Nephron progenitor cell (in vitro differentiated cells): Measurements from ENCODE around the gene LARGE1.
"Not testable (repeated sequence)": the region's sequence is repeated elsewhere in the genome, so short reads cannot be mapped to it uniquely, and the experiment has no call there.

Source experiments
- DNase-seq: peaks from one replicate; pipeline ENCODE4 v3.0.0; 2021
- H3K27ac Mint-ChIP-seq: 2 replicates; pipeline ENCODE4 v1.8.0; 2021; ENCODE audit warnings: mild to moderate bottlenecking, moderate library complexity, mixed read lengths
- H3K27me3 Mint-ChIP-seq: 2 replicates; pipeline ENCODE4 v1.8.0; 2021; ENCODE audit warnings: mild to moderate bottlenecking, low read depth, mixed read lengths; ENCODE audit not compliant: poor library complexity
- H3K36me3 Mint-ChIP-seq: 2 replicates; pipeline ENCODE4 v1.8.0; 2021; ENCODE audit warnings: low read depth, mixed read lengths
- H3K4me1 Mint-ChIP-seq: 2 replicates; pipeline ENCODE4 v1.8.0; 2021; ENCODE audit warnings: mixed read lengths
- H3K4me3 Mint-ChIP-seq: 2 replicates; pipeline ENCODE4 v1.8.0; 2021; ENCODE audit warnings: mild to moderate bottlenecking, moderate library complexity, mixed read lengths
- H3K9me3 Mint-ChIP-seq: 2 replicates; pipeline ENCODE4 v1.8.0; 2021; ENCODE audit warnings: mild to moderate bottlenecking, moderate library complexity, mixed read lengths
- CTCF ChIP-seq: fragments of 200-600 bp; sonication (generic); IDR thresholded peaks from 2 replicates; pipeline ENCODE4 v1.5.0; 2021; ENCODE audit warnings: antibody characterized with exemption

The LARGE1 gene

GRCh38 chr22:33861216-33861875 is 58.9 kb downstream of the LARGE1 start:
- TF ChIP-seq CTCF: no peak
- Mint-ChIP-seq H3K9me3 (no peaks in the 10 kb centered on the region), H3K27me3 (peaks cover 2% of the 10 kb centered on the region), H3K4me1 (peaks cover 24% of the 10 kb centered on the region), H3K27ac (peak overlapping the region; percentile 47), H3K36me3 (no peaks in the 10 kb centered on the region), H3K4me3 (no peak overlapping the region)
- no peak for DNase-seq

- H3K4me1 Mint-ChIP-seq: peaks cover 25% of the 10 kb centered on the region
- DNase-seq: no peak
- H3K9me3 Mint-ChIP-seq: no peaks in the 10 kb centered on the region
- no peaks in the 10 kb centered on the region for H3K27me3 Mint-ChIP-seq
- no peak overlapping the region for H3K4me3 Mint-ChIP-seq
- no peak overlapping the region for H3K27ac Mint-ChIP-seq
- no peak for TF ChIP-seq CTCF
- H3K36me3 Mint-ChIP-seq: no peaks in the 10 kb centered on the region
These were observed 59.9 kb downstream of the LARGE1 start for GRCh38 chr22:33860386-33860785.

GRCh38 chr22:33859311-33859710 is 61.0 kb downstream of the LARGE1 start:
- no peaks in the 10 kb centered on the region for H3K36me3 Mint-ChIP-seq
- H3K9me3 Mint-ChIP-seq: no peaks in the 10 kb centered on the region
- no peak overlapping the region for H3K4me3 Mint-ChIP-seq
- H3K27me3 Mint-ChIP-seq: no peaks in the 10 kb centered on the region
- peak overlapping the region; percentile 86 for H3K27ac Mint-ChIP-seq
- H3K4me1 Mint-ChIP-seq: peaks cover 21% of the 10 kb centered on the region
- TF ChIP-seq CTCF: no peak
- no peak for DNase-seq

- H3K9me3 Mint-ChIP-seq, H3K36me3 Mint-ChIP-seq, H3K27me3 Mint-ChIP-seq, DNase-seq, H3K4me3 Mint-ChIP-seq: not testable (repeated sequence)
- Mint-ChIP-seq H3K27ac (peak overlapping the region; percentile 83), H3K4me1 (peaks cover 28% of the 10 kb centered on the region)
These were observed 61.6 kb downstream of the LARGE1 start for GRCh38 chr22:33858653-33859052.

- H3K27me3 Mint-ChIP-seq, H3K4me3 Mint-ChIP-seq, H3K36me3 Mint-ChIP-seq: not testable (repeated sequence)
These were observed 62.5 kb downstream of the LARGE1 start for GRCh38 chr22:33857767-33858166.

GRCh38 chr22:33854724-33855123 is 65.6 kb downstream of the LARGE1 start:
- Mint-ChIP-seq H3K4me1 (peaks cover 50% of the 10 kb centered on the region), H3K36me3 (no peaks in the 10 kb centered on the region), H3K27me3 (no peaks in the 10 kb centered on the region), H3K4me3 (no peak overlapping the region), H3K9me3 (no peaks in the 10 kb centered on the region), H3K27ac (peak overlapping the region; percentile 67)
- no peak for TF ChIP-seq CTCF
- DNase-seq: no peak

More at GRCh38 chr22:33857767-33858166, 62.5 kb downstream of the LARGE1 start:
- Mint-ChIP-seq H3K4me1 (peaks cover 37% of the 10 kb centered on the region), H3K27ac (peak overlapping the region; percentile 25)
- DNase-seq, H3K9me3 Mint-ChIP-seq: not testable (repeated sequence)
